CD8-positive, alpha-beta memory T cell (primary cell): ENCODE results near the gene MOAP1. TPM values are rescaled to one million over a fixed set of nuclear protein-coding genes. Genes with fewer than 3 reads are reported as not detected.
"Not testable (repeated sequence)": the region's sequence is repeated elsewhere in the genome, so short reads cannot be mapped to it uniquely, and the experiment has no call there.

Experiments used
- CTCF ChIA-PET: fragments of 350-600 bp; sonication (Branson Sonifier 250); formaldehyde crosslinking; loops from one replicate; lab custom pipeline; 2021; ENCODE audit warnings: antibody characterized with exemption; lab: Charles Lee
- POLR2A ChIA-PET: fragments of 350-600 bp; sonication (Branson Sonifier 250); formaldehyde crosslinking; loops from one replicate; lab custom pipeline; 2021; ENCODE audit warnings: antibody characterized with exemption; lab: Charles Lee
- DNase-seq, 5 donors: peaks; one replicate each; pipeline versions ENCODE4 v3.0.0 to v3.0.0-alpha.2; 2020 to 2022; ENCODE audit warnings: mixed read lengths in 1 of 5
- H3K27ac ChIP-seq: one replicate; pipeline ENCODE4 v1.7.0; 2013; ENCODE audit warnings: low read depth, mild to moderate bottlenecking, low read length, moderate library complexity
- H3K27me3 ChIP-seq: 2 replicates; pipeline ENCODE4 v1.7.0; 2013; ENCODE audit warnings: low read length, mild to moderate bottlenecking; ENCODE audit not compliant: insufficient read depth, poor library complexity, severe bottlenecking
- H3K36me3 ChIP-seq: 2 replicates; pipeline ENCODE4 v1.7.0; 2013; ENCODE audit warnings: mild to moderate bottlenecking, low read length, moderate library complexity; ENCODE audit not compliant: insufficient read depth
- H3K4me1 ChIP-seq: 2 replicates; pipeline ENCODE4 v1.7.0; 2013; ENCODE audit warnings: mild to moderate bottlenecking, low read length, moderate library complexity; ENCODE audit not compliant: insufficient read depth
- H3K4me3 ChIP-seq: 2 replicates; pipeline ENCODE4 v1.7.0; 2013; ENCODE audit warnings: mild to moderate bottlenecking, low read length
- H3K9me3 ChIP-seq: 2 replicates; pipeline ENCODE4 v1.7.0; 2013; ENCODE audit warnings: mild to moderate bottlenecking, low read length
- H3K27ac Mint-ChIP-seq, 8 donors: one replicate each; pipeline ENCODE4 v1.8.0; 2020 to 2021; ENCODE audit warnings: mixed read lengths in 8 of 8, mild to moderate bottlenecking in 6 of 8, inconsistent platforms in 3 of 8, moderate library complexity in 3 of 8
- H3K27me3 Mint-ChIP-seq, 2 donors: one replicate each; pipeline ENCODE4 v1.8.0; 2020 to 2021; ENCODE audit warnings: mixed read lengths in 2 of 2, mild to moderate bottlenecking in 1 of 2, moderate library complexity in 1 of 2
- H3K36me3 Mint-ChIP-seq, 3 donors: one replicate each; pipeline ENCODE4 v1.8.0; 2020 to 2021; ENCODE audit warnings: mixed read lengths in 3 of 3, inconsistent platforms in 1 of 3, mild to moderate bottlenecking in 1 of 3
- H3K4me1 Mint-ChIP-seq, 3 donors: one replicate each; pipeline ENCODE4 v1.8.0; 2020 to 2021; ENCODE audit warnings: mixed read lengths in 3 of 3, inconsistent platforms in 1 of 3, mild to moderate bottlenecking in 1 of 3
- H3K4me3 Mint-ChIP-seq, 7 donors: one replicate each; pipeline ENCODE4 v1.8.0; 2020 to 2021; ENCODE audit warnings: mixed read lengths in 7 of 7, mild to moderate bottlenecking in 6 of 7, moderate library complexity in 4 of 7, inconsistent platforms in 2 of 7
- H3K9me3 Mint-ChIP-seq, 5 donors: one replicate each; pipeline ENCODE4 v1.8.0; 2020 to 2022; ENCODE audit warnings: mixed read lengths in 5 of 5, mild to moderate bottlenecking in 3 of 5, moderate library complexity in 2 of 5, inconsistent platforms in 1 of 5
- polyA plus RNA-seq: library from polyadenylated mRNA; unstranded; fragments of 300-500 nt; fragmentation: Illumina TruSeq; gene quantifications from one replicate; pipeline ENCODE4 v1.2.3, GENCODE V29; 2021
- total RNA-seq, 2 experiments: library from RNA; stranded (reverse); gene quantifications; one replicate each; pipeline ENCODE4 v1.2.3, GENCODE V29; 2021

MOAP1 gene
- total and polyA plus RNA-seq, 3 experiments from 2014 or later = 16.7 to 67.4 (median 17.4) TPM

- no peak overlapping the region for H3K4me3 ChIP-seq
- no peaks in the 10 kb centered on the region for H3K36me3 Mint-ChIP-seq
These were observed 34.2 kb downstream of the MOAP1 start for GRCh38 chr14:93150227-93151208.

DNA sequence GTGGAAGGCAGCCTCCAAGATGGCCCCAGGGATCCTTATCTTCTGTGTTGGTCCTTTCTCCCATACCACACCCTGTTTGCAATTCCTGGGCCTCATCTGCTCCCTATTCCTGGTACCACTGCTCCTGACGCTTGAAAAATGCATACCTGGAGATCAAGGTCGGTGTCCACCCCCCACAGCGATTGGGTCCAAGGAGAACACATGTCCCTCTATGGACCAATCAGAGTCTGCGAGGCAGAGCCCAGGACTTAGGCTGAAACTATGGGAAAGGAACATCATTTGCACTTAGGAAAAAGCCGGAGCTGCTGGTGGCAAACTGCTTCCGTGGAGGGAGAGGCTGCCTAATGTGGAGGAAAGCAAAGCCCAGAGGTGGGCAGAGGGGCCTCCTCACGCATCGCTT lies 35.7 kb downstream of the MOAP1 start:
- ChIA-PET POLR2A (no interaction called here), CTCF (no interaction called here)
- Histone ChIP-seq H3K27ac (no peak overlapping the region), H3K36me3 (no peaks in the 10 kb centered on the region), H3K4me3 (no peak overlapping the region), H3K4me1 (no peaks in the 10 kb centered on the region), H3K9me3 (no peaks in the 10 kb centered on the region), H3K27me3 (no peaks in the 10 kb centered on the region)
- H3K27me3 Mint-ChIP-seq = peaks cover 6 to 7% of the 10 kb centered on the region in 2 donors
- no peaks in the 10 kb centered on the region for H3K36me3 Mint-ChIP-seq
- no peak for DNase-seq
- no peak overlapping the region for H3K27ac Mint-ChIP-seq
- no peak overlapping the region for H3K4me3 Mint-ChIP-seq
- peaks cover 0 to 4% (median 0%) of the 10 kb centered on the region in 3 donors for H3K4me1 Mint-ChIP-seq
- H3K9me3 Mint-ChIP-seq = no peaks in the 10 kb centered on the region

More at GRCh38 chr14:93150227-93151208, 34.2 kb downstream of the MOAP1 start:
- no peaks in the 10 kb centered on the region for H3K9me3 ChIP-seq
- H3K27ac ChIP-seq = no peak overlapping the region
- H3K4me3 Mint-ChIP-seq = no peak overlapping the region
- peaks cover 5 to 7% of the 10 kb centered on the region in 2 donors for H3K27me3 Mint-ChIP-seq
- ChIA-PET POLR2A (no interaction called here), CTCF (interaction anchor here (1.4 kb wide), 1 partner anchor 38 kb away, joined by 5 read pairs; no protein-coding TSS in a partner anchor)
- no peaks in the 10 kb centered on the region for H3K4me1 ChIP-seq
- DNase-seq = no peak
- H3K9me3 Mint-ChIP-seq = no peaks in the 10 kb centered on the region
- H3K36me3 ChIP-seq = no peaks in the 10 kb centered on the region
- peaks cover 0 to 4% (median 0%) of the 10 kb centered on the region in 3 donors for H3K4me1 Mint-ChIP-seq
- no peak overlapping the region for H3K27ac Mint-ChIP-seq
- no peaks in the 10 kb centered on the region for H3K27me3 ChIP-seq

DNA sequence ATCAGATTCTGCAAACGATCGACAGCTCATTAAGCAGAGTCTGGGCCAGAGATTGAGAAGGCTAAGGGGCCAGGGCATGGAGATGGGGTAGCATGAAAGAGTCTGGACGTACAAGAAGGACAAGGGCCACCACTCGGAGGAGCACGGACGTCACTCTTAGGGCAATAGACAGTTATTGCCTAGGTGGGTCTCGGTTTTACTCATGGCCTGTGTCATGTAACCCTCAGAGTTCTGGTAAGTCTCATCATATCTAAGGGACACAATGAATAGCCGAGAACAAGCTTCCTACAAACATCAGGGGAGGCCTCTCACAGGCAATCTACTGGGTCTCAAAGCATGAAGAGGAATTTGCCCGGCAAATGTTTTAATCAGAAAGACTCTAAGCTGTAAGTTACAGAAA lies 38.6 kb downstream of the MOAP1 start:
- Histone ChIP-seq H3K4me3 (no peak overlapping the region), H3K9me3 (no peaks in the 10 kb centered on the region), H3K36me3 (no peaks in the 10 kb centered on the region), H3K27ac (no peak overlapping the region), H3K4me1 (no peaks in the 10 kb centered on the region), H3K27me3 (no peaks in the 10 kb centered on the region)
- H3K27ac Mint-ChIP-seq = no peak overlapping the region
- no peaks in the 10 kb centered on the region for H3K36me3 Mint-ChIP-seq
- DNase-seq = no peak
- H3K4me1 Mint-ChIP-seq = peaks cover 0 to 4% (median 0%) of the 10 kb centered on the region in 3 donors
- peaks cover 6 to 7% of the 10 kb centered on the region in 2 donors for H3K27me3 Mint-ChIP-seq
- no peaks in the 10 kb centered on the region for H3K9me3 Mint-ChIP-seq
- ChIA-PET CTCF (interaction anchor here (1.1 to 2.8 kb wide), 4 partner anchors 14 to 194 kb away, joined by 3 to 11 read pairs (median 4); no protein-coding TSS in a partner anchor), POLR2A (no interaction called here)
- H3K4me3 Mint-ChIP-seq = no peak overlapping the region

DNA sequence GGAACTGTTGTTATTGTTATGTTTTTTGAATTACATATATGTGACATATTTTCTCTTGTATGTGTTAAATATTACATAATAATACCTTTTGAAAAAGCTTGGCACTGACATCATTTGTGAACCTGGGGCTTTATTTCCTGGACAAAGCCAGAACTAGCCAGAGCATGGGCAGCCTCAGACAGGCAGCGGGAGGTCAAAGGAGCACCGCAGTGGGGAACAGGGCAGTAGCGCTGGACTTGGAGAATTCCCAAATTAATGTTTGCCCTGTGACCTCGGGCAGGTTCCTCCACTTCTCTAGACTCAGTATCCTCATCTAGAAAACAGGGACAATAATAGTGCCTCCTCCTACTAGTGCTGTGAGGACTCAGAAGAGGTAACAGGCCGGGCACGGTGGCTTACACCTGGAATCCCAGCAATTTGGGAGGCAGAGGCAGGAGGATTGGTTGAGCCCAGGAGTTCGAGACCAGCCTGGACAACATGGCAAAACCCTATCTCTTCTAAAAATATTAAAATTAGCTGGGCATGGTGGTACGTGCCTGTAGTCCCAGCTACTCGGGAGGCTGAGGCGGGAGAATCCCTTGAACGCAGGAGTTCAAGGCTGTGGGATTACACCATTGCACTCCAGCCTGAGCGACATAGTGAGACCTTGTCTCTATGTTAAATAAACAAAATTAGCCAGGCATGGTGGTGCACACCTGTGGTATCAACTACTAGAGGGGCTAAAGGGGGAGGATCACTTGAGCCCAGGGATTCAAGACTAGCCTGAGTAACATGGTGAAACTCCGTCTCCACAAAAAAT lies 41.6 kb downstream of the MOAP1 start:
- DNase-seq = no peak
- H3K36me3 ChIP-seq = no peaks in the 10 kb centered on the region
- peaks cover 2 to 5% (median 5%) of the 10 kb centered on the region in 3 donors for H3K4me1 Mint-ChIP-seq
- CTCF ChIA-PET = interaction anchor here (2.3 to 8.8 kb wide), 2 partner anchors 30 to 191 kb away, joined by 10 to 81 read pairs; partner anchors contain the start of gene ITPK1
- H3K27me3 ChIP-seq = no peaks in the 10 kb centered on the region
- H3K9me3 ChIP-seq = no peaks in the 10 kb centered on the region
- no peak overlapping the region for H3K27ac Mint-ChIP-seq
- H3K27me3 Mint-ChIP-seq = peaks cover 3 to 4% of the 10 kb centered on the region in 2 donors
- no peak overlapping the region for H3K4me3 Mint-ChIP-seq
- H3K27ac ChIP-seq = no peak overlapping the region
- no peaks in the 10 kb centered on the region for H3K9me3 Mint-ChIP-seq
- H3K4me1 ChIP-seq = no peaks in the 10 kb centered on the region
- no peaks in the 10 kb centered on the region for H3K36me3 Mint-ChIP-seq
- no peak overlapping the region for H3K4me3 ChIP-seq
- POLR2A ChIA-PET = no interaction called here

DNA sequence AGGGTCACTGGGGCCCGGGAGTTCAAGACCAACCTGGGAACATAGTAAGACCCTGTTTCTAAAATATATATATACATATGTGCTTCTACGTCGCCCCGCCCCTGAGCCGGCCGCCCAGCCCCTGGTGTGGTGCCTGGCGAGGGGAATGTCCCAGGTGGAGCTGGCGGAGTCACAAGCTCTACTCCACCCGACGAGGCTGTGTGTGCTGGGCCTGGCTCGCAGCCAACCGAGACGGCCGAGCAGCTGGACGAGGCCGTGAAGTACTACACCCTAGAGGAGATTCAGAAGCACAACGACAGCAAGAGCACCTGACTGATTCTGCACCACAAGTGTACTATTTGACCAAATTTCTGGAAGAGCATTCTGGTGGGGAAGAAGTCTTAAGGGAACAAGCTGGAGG lies 46.8 kb downstream of the MOAP1 start:
- POLR2A ChIA-PET = no interaction called here
- H3K36me3 ChIP-seq = no peaks in the 10 kb centered on the region

DNA sequence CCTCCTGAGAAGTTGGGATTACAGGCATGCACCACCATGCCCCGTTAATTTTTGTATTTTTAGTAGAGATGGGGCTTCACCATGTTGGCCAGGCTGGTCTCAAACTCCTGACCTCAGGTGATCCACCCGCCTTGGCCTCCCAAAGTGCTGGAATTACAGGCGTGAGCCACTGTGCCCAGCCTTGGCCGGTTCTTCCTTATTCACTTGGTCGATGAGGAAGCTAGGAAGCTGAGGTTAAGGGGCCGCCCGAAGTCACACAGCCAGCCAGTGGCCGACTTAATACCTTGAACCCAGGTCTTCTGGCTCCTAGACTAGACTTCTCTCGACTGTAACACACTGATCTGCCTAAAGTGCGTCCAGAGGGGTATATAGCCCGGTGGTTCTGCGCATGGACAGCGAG lies 48.2 kb downstream of the MOAP1 start:
- H3K27ac ChIP-seq, H3K36me3 Mint-ChIP-seq, H3K4me3 Mint-ChIP-seq: not testable (repeated sequence)

More for the DNA sequence above, 46.8 kb downstream of the MOAP1 start:
- Mint-ChIP-seq H3K27ac (no peak overlapping the region), H3K4me1 (peaks cover 2 to 5% (median 5%) of the 10 kb centered on the region in 3 donors), H3K27me3 (no peaks in the 10 kb centered on the region), H3K9me3 (no peaks in the 10 kb centered on the region), H3K4me3 (no peak overlapping the region), H3K36me3 (no peaks in the 10 kb centered on the region)
- CTCF ChIA-PET = interaction anchor here (2.6 to 8.8 kb wide), 2 partner anchors 25 to 187 kb away, joined by 14 to 81 read pairs; partner anchors contain the start of gene ITPK1
- H3K4me3 ChIP-seq = no peak overlapping the region
- H3K27me3 ChIP-seq = no peaks in the 10 kb centered on the region
- H3K27ac ChIP-seq = no peak overlapping the region
- DNase-seq = no peak
- H3K9me3 ChIP-seq = no peaks in the 10 kb centered on the region
- H3K4me1 ChIP-seq = no peaks in the 10 kb centered on the region

DNA sequence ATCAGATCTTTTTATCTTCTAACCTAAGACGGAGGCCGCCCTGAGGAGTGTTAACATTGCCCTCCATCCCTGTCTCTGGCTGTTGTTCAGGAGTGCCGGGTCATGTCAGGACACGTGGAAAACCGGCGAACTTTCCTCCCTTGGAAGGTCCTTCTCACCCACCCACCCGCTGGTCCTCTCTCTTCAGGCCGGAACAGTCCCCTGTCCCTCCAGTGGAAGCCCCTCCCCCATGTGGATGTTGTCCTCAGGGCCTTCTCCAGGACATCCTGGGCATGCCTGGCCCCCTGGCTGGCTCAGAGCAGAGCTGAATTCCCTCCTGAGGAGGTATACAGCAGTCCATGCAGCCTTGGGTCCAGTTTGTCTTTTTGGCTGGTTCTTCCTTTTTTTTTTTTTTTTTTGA lies 48.7 kb downstream of the MOAP1 start:
- POLR2A ChIA-PET = no interaction called here

More for the DNA sequence above, 48.2 kb downstream of the MOAP1 start:
- H3K9me3 Mint-ChIP-seq, H3K4me1 ChIP-seq, H3K4me3 ChIP-seq, H3K4me1 Mint-ChIP-seq, DNase-seq, H3K27ac Mint-ChIP-seq, H3K9me3 ChIP-seq, H3K27me3 ChIP-seq, H3K36me3 ChIP-seq, POLR2A ChIA-PET, H3K27me3 Mint-ChIP-seq: not testable (repeated sequence)
- CTCF ChIA-PET = interaction anchor here (8.8 kb wide), 1 partner anchor 23 kb away, joined by 81 read pairs; the partner anchor contains the start of gene ITPK1

More for the DNA sequence above, 48.7 kb downstream of the MOAP1 start:
- Histone ChIP-seq H3K4me1 (no peaks in the 10 kb centered on the region), H3K4me3 (no peak overlapping the region), H3K9me3 (no peaks in the 10 kb centered on the region), H3K27me3 (no peaks in the 10 kb centered on the region), H3K36me3 (no peaks in the 10 kb centered on the region), H3K27ac (no peak overlapping the region)
- Mint-ChIP-seq H3K27ac (no peak overlapping the region), H3K36me3 (no peaks in the 10 kb centered on the region), H3K4me3 (no peak overlapping the region), H3K4me1 (peaks cover 2 to 5% (median 5%) of the 10 kb centered on the region in 3 donors), H3K9me3 (no peaks in the 10 kb centered on the region), H3K27me3 (no peaks in the 10 kb centered on the region)
- CTCF ChIA-PET = interaction anchor here (8.8 kb wide), 1 partner anchor 23 kb away, joined by 81 read pairs; the partner anchor contains the start of gene ITPK1
- no peak for DNase-seq
